ENCODE results near the gene ST6GAL1.

DNA sequence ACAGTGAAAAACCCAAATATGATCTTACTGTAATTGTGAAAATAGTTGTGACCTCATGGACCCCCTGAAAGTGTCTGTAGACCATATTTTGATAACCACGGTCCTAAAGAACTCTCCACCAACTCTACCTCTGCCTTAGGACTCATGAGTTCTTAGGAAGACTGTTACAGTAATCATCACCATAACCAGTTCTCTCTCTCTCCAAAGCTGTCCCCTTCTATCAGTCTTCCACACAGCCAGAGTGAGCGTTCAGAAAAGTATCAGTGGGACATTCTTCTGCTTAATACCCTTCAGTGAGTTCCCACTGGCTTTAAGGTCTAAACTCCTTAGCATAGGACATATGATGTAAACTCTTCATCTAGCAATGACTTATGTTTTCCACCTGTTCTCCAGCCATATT is 27.6 kb upstream of the ST6GAL1 start:
- TF ChIP-seq NFYA (IDR thresholded peaks at IDR 0.05; ENCODE audit: borderline replicate concordance, low read depth, low read length): no peak
- no peak for TF ChIP-seq ESRRA (IDR thresholded peaks at IDR 0.05; ENCODE audit: low read length)
- no peak for TF ChIP-seq POLR2A (IDR thresholded peaks at IDR 0.05; ENCODE audit: low read depth, low read length)
- no peak for TF ChIP-seq TCF3 (IDR thresholded peaks at IDR 0.05; ENCODE audit: borderline replicate concordance, insufficient read depth, low read depth, low read length)
- no peak for TF ChIP-seq CTCF (IDR thresholded peaks at IDR 0.05 in 2 of 3, conservative IDR thresholded peaks at IDR 0.05 in 1 of 3; ENCODE audit: control insufficient read depth in 2 of 3, extremely low read depth in 1 of 3, insufficient read depth in 1 of 3, low read depth in 3 of 3, low read length in 3 of 3)
- TF ChIP-seq, protein P1, sequence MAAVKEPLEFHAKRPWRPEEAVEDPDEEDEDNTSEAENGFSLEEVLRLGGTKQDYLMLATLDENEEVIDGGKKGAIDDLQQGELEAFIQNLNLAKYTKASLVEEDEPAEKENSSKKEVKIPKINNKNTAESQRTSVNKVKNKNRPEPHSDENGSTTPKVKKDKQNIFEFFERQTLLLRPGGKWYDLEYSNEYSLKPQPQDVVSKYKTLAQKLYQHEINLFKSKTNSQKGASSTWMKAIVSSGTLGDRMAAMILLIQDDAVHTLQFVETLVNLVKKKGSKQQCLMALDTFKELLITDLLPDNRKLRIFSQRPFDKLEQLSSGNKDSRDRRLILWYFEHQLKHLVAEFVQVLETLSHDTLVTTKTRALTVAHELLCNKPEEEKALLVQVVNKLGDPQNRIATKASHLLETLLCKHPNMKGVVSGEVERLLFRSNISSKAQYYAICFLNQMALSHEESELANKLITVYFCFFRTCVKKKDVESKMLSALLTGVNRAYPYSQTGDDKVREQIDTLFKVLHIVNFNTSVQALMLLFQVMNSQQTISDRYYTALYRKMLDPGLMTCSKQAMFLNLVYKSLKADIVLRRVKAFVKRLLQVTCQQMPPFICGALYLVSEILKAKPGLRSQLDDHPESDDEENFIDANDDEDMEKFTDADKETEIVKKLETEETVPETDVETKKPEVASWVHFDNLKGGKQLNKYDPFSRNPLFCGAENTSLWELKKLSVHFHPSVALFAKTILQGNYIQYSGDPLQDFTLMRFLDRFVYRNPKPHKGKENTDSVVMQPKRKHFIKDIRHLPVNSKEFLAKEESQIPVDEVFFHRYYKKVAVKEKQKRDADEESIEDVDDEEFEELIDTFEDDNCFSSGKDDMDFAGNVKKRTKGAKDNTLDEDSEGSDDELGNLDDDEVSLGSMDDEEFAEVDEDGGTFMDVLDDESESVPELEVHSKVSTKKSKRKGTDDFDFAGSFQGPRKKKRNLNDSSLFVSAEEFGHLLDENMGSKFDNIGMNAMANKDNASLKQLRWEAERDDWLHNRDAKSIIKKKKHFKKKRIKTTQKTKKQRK (IDR thresholded peaks at IDR 0.05; ENCODE audit: low read depth, low read length): no peak

All from GM12878 (cell line).